K562 treated with DMSO at 1 percent for 48 hours (cell line): ENCODE data around the gene OPN1MW2. TPM values are rescaled to one million over a fixed set of nuclear protein-coding genes. Genes with fewer than 3 reads are reported as not detected.

Source experiments
- total RNA-seq: library from RNA; unstranded; fragments of 300-600 nt; gene quantifications from 2 replicates; pipeline ENCODE4 v1.2.3, GENCODE V29; 2022; ENCODE audit warnings: low replicate concordance; ENCODE audit errors: extremely low read depth

The OPN1MW2 gene
- not detected in 2 replicates for total RNA-seq

DNA sequence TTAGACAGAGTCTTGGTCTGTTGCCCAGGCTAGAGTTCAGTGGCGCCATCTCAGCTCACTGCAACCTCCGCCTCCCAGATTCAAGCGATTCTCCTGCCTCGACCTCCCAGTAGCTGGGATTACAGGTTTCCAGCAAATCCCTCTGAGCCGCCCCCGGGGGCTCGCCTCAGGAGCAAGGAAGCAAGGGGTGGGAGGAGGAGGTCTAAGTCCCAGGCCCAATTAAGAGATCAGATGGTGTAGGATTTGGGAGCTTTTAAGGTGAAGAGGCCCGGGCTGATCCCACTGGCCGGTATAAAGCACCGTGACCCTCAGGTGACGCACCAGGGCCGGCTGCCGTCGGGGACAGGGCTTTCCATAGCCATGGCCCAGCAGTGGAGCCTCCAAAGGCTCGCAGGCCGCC is at the start of gene OPN1MW2:
TSS of gene OPN1MW2 (plus strand) at position 301 of the 400 bp plus-strand sequence. CDS start at position 361, 60 bp downstream.

DNA sequence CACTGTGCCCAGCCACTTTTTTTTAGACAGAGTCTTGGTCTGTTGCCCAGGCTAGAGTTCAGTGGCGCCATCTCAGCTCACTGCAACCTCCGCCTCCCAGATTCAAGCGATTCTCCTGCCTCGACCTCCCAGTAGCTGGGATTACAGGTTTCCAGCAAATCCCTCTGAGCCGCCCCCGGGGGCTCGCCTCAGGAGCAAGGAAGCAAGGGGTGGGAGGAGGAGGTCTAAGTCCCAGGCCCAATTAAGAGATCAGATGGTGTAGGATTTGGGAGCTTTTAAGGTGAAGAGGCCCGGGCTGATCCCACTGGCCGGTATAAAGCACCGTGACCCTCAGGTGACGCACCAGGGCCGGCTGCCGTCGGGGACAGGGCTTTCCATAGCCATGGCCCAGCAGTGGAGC is 37.3 kb upstream of the OPN1MW2 start, which contains the start of gene OPN1MW:
TSS of gene OPN1MW (plus strand) at position 301 of the 400 bp plus-strand sequence. CDS start at position 383, 82 bp downstream.

DNA sequence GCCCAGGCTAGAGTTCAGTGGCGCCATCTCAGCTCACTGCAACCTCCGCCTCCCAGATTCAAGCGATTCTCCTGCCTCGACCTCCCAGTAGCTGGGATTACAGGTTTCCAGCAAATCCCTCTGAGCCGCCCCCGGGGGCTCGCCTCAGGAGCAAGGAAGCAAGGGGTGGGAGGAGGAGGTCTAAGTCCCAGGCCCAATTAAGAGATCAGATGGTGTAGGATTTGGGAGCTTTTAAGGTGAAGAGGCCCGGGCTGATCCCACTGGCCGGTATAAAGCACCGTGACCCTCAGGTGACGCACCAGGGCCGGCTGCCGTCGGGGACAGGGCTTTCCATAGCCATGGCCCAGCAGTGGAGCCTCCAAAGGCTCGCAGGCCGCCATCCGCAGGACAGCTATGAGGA is 37.7 kb downstream of the OPN1MW2 start, which contains the start of gene OPN1MW3:
TSS of gene OPN1MW3 (plus strand) at position 301 of the 400 bp plus-strand sequence. CDS start at position 339, 38 bp downstream.

Other genes starting within 250 kb of the OPN1MW2 start
- 51.6 TPM in 1 of 2 replicates, not detected in the other for gene HCFC1, start 247.9 kb upstream of the OPN1MW2 start, total RNA-seq
- not detected in 2 replicates for gene TMEM187, start 247.0 kb upstream of the OPN1MW2 start, total RNA-seq
- gene IRAK1, start 199.9 kb upstream of the OPN1MW2 start, total RNA-seq, result not detected in 2 replicates
- gene MECP2, start 122.0 kb upstream of the OPN1MW2 start, total RNA-seq, result 1,743 TPM in 1 of 2 replicates, not detected in the other
- not detected in 2 replicates for gene OPN1LW, start 75.5 kb upstream of the OPN1MW2 start, total RNA-seq
- gene OPN1MW, start 37.2 kb upstream of the OPN1MW2 start, total RNA-seq, result not detected in 2 replicates
- not detected in 2 replicates for gene OPN1MW3, start 37.8 kb downstream of the OPN1MW2 start, total RNA-seq
- not detected in 2 replicates for gene TEX28, start 75.4 kb downstream of the OPN1MW2 start, total RNA-seq
- gene TKTL1, start 76.0 kb downstream of the OPN1MW2 start, total RNA-seq, result not detected in 2 replicates
- gene FLNA, start 154.9 kb downstream of the OPN1MW2 start, total RNA-seq, result 349 TPM in 1 of 2 replicates, not detected in the other
- gene EMD, start 159.5 kb downstream of the OPN1MW2 start, total RNA-seq, result not detected in 2 replicates
- 7,940 and 9,888 TPM in 2 replicates for gene RPL10, start 178.6 kb downstream of the OPN1MW2 start, total RNA-seq
- not detected in 2 replicates for gene DNASE1L1, start 189.5 kb downstream of the OPN1MW2 start, total RNA-seq
- gene TAFAZZIN, start 191.8 kb downstream of the OPN1MW2 start, total RNA-seq, result not detected in 2 replicates
- gene ATP6AP1, start 208.9 kb downstream of the OPN1MW2 start, total RNA-seq, result 191 TPM in 1 of 2 replicates, not detected in the other
- gene GDI1, start 217.4 kb downstream of the OPN1MW2 start, total RNA-seq, result not detected in 2 replicates
- 772 TPM in 1 of 2 replicates, not detected in the other for gene FAM50A, start 224.4 kb downstream of the OPN1MW2 start, total RNA-seq
- gene PLXNA3, start 238.5 kb downstream of the OPN1MW2 start, total RNA-seq, result not detected in 2 replicates